Neural crest cell (in vitro differentiated cells): ENCODE measurements around the gene TARBP2. TPM values are rescaled to one million over a fixed set of nuclear protein-coding genes. Genes with fewer than 3 reads are reported as not detected.

ENCODE experiments used
- DNase-seq: peaks from one replicate; pipeline ENCODE4 v3.0.0; 2021; ENCODE audit warnings: low read depth, mixed read lengths, low spot score
- H3K27ac Mint-ChIP-seq: one replicate; pipeline ENCODE4 v1.8.0; 2021; ENCODE audit warnings: mild to moderate bottlenecking, mixed read lengths; ENCODE audit not compliant: unreplicated experiment
- H3K27me3 Mint-ChIP-seq: 2 replicates; pipeline ENCODE4 v1.8.0; 2021; ENCODE audit warnings: low read depth, mild to moderate bottlenecking, mixed read lengths
- H3K36me3 Mint-ChIP-seq: 2 replicates; pipeline ENCODE4 v1.8.0; 2021; ENCODE audit warnings: low read depth, mild to moderate bottlenecking, mixed read lengths
- H3K4me1 Mint-ChIP-seq: 2 replicates; pipeline ENCODE4 v1.8.0; 2021; ENCODE audit warnings: mixed read lengths
- H3K4me3 Mint-ChIP-seq: one replicate; pipeline ENCODE4 v1.8.0; 2021; ENCODE audit warnings: mild to moderate bottlenecking, mixed read lengths
- H3K9me3 Mint-ChIP-seq: 2 replicates; pipeline ENCODE4 v1.8.0; 2021; ENCODE audit warnings: mixed read lengths
- total RNA-seq: library from RNA; stranded (reverse); gene quantifications from 2 replicates; pipeline ENCODE4 v1.2.1, GENCODE V29; 2021
- TF ChIP-seq, protein P1 (sequence below): fragments of 200-600 bp; sonication (generic); conservative IDR thresholded peaks from 2 replicates; pipeline ENCODE4 v1.5.0; 2021; ENCODE audit warnings: antibody characterized with exemption, mild to moderate bottlenecking

Gene TARBP2
- total RNA-seq, 1 donor from 2014 or later, result 73.1 TPM

DNA sequence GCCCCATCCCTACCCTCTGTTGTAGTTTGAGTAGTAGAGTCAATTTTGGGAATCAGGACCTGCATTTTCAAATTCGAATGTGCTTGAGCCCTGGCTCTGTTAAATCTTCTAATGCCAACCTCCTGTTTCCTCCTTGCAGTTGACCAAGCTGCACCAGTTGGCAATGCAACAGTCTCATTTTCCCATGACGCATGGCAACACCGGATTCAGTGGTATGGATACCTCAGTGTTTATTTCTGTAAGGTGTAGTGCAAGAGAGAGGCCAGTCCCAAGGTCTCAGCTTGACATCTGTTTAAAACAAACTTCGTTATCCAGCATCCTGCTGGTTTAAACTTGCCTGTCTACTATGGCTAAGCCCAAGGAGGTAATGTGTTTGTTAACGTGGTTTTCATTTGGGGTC, 34.0 kb upstream of the TARBP2 start:
- H3K9me3 Mint-ChIP-seq, result no peaks in the 10 kb centered on the region
- no peak overlapping the region for H3K27ac Mint-ChIP-seq
- TF ChIP-seq, protein P1, sequence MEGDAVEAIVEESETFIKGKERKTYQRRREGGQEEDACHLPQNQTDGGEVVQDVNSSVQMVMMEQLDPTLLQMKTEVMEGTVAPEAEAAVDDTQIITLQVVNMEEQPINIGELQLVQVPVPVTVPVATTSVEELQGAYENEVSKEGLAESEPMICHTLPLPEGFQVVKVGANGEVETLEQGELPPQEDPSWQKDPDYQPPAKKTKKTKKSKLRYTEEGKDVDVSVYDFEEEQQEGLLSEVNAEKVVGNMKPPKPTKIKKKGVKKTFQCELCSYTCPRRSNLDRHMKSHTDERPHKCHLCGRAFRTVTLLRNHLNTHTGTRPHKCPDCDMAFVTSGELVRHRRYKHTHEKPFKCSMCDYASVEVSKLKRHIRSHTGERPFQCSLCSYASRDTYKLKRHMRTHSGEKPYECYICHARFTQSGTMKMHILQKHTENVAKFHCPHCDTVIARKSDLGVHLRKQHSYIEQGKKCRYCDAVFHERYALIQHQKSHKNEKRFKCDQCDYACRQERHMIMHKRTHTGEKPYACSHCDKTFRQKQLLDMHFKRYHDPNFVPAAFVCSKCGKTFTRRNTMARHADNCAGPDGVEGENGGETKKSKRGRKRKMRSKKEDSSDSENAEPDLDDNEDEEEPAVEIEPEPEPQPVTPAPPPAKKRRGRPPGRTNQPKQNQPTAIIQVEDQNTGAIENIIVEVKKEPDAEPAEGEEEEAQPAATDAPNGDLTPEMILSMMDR, result no peak
- H3K4me1 Mint-ChIP-seq, result peaks cover 20% of the 10 kb centered on the region
- peaks cover 44% of the 10 kb centered on the region for H3K36me3 Mint-ChIP-seq
- no peaks in the 10 kb centered on the region for H3K27me3 Mint-ChIP-seq
- no peak overlapping the region for H3K4me3 Mint-ChIP-seq
- DNase-seq, result no peak

DNA sequence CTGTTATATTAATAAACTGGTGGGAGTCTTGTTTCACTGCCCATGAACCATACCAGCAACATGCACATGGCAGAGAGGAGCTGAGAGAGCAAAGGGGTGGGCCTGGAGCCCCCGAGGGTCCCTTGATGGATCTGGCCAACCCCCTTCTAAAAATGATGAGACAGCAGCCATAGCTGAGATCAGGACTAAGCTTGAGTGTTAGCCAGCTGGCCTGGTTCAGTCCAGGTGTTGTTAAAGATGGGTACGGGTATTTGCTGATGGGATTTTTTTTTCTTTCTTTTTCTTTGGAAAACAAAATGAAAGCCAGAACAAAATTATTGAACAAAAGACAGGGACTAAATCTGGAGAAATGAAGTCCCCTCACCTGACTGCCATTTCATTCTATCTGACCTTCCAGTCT, 33.2 kb upstream of the TARBP2 start:
- H3K4me3 Mint-ChIP-seq, result peak overlapping the region; percentile 31
- TF ChIP-seq, protein P1, result no peak
- H3K9me3 Mint-ChIP-seq, result no peaks in the 10 kb centered on the region
- H3K4me1 Mint-ChIP-seq, result peaks cover 22% of the 10 kb centered on the region
- no peak for DNase-seq
- peaks cover 46% of the 10 kb centered on the region for H3K36me3 Mint-ChIP-seq
- no peaks in the 10 kb centered on the region for H3K27me3 Mint-ChIP-seq
- no peak overlapping the region for H3K27ac Mint-ChIP-seq

DNA sequence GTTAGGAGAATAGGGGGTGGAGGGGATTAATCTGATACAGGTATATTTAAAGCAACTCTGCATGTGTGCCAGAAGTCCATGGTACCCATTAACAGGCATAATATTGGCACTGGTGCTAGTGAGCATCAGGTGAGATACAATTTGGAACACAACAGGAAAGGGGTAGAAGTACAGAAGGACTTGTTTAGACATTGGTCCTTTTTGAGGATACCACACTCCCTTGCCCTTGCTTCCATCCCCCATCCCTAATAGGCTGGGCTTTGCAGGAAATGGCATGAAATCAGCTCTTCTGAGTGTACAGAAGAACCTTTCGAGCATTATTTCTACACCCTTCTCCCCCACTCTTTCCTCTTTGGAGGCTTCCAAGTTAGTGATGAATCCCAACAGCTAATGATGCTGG, 32.8 kb upstream of the TARBP2 start:
- Mint-ChIP-seq H3K27ac (no peak overlapping the region), H3K36me3 (peaks cover 43% of the 10 kb centered on the region), H3K27me3 (no peaks in the 10 kb centered on the region), H3K4me3 (no peak overlapping the region), H3K9me3 (no peaks in the 10 kb centered on the region), H3K4me1 (peaks cover 23% of the 10 kb centered on the region)
- TF ChIP-seq, protein P1, result no peak
- no peak for DNase-seq

DNA sequence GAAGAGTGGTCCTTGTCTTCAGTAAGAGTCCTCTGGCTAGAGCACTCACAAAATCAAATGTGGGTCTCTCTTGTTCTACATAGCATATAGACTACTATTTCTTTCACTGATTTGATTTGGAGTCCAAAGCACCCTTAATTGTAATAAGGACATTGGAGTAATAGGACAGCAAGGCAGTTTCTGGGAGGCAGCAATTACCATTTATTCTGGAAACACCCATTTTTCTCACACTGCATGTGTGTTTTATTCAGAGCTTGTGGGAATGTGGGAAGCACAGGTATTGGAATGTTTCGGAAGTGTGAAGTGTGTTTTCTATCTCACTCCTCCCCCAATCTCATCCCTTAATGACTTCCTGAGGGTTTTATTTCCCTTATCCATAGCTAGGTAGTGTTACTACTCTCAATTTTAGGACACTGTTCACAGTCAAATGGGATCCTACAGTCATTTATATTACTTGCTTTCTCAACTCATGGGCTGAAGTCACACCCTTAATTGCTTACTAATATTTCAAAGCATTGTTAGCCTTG, 29.0 kb upstream of the TARBP2 start:
- Mint-ChIP-seq H3K4me3 (no peak overlapping the region), H3K4me1 (peaks cover 48% of the 10 kb centered on the region), H3K27me3 (peaks cover 3% of the 10 kb centered on the region), H3K9me3 (no peaks in the 10 kb centered on the region), H3K36me3 (peaks cover 54% of the 10 kb centered on the region), H3K27ac (no peak overlapping the region)
- DNase-seq, result no peak
- TF ChIP-seq, protein P1, result no peak

DNA sequence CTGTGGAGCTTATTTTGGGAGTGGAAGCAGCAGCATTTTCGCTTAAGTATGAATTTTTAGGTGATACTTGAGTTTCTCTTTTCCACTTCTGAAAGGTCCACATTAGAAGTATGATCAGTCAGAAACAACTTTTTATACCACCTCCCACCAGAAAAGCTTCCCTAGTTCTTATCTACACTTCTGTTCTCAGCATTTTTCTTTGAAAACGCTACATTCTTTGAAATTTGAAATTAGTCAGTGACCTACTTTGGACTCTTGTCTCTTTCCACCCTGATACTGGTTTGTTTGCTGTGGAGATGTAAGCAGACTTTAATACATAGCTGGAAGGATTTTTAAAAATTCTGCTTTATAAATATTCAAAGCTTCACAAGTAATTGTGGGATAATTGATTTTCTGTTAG, 27.0 kb upstream of the TARBP2 start:
- Mint-ChIP-seq H3K36me3 (peaks cover 42% of the 10 kb centered on the region), H3K9me3 (no peaks in the 10 kb centered on the region), H3K4me1 (peaks cover 53% of the 10 kb centered on the region), H3K4me3 (peak overlapping the region; percentile 66), H3K27ac (no peak overlapping the region), H3K27me3 (peaks cover 3% of the 10 kb centered on the region)
- TF ChIP-seq, protein P1, result no peak
- DNase-seq, result no peak
